Measurements from ENCODE around the gene AK9.

AK9 gene

GRCh38 chr6:109491207-109491938 is 199.6 kb downstream of the AK9 start:
- H3K4me3 ChIP-seq (ENCODE audit: low read depth, low read length) = no peak overlapping the region
- TF ChIP-seq CTCF (IDR thresholded peaks at IDR 0.05; ENCODE audit: insufficient read depth, low read length, missing control alignments) = no peak
- DNase-seq (ENCODE audit: low read depth, low spot score) = no peak
- CTCF ChIA-PET = no interaction called here
- POLR2A ChIA-PET = no interaction called here

GRCh38 chr6:109490713-109491112 is 200.3 kb downstream of the AK9 start:
- DNase-seq (ENCODE audit: low read depth, low spot score) = no peak
- ChIA-PET CTCF (no interaction called here), POLR2A (no interaction called here)
- TF ChIP-seq CTCF (IDR thresholded peaks at IDR 0.05; ENCODE audit: insufficient read depth, low read length, missing control alignments) = no peak
- no peak overlapping the region for H3K4me3 ChIP-seq (ENCODE audit: low read depth, low read length)

- H3K4me3 ChIP-seq (ENCODE audit: low read depth, low read length) = no peak overlapping the region
- ChIA-PET POLR2A (no interaction called here), CTCF (no interaction called here)
- no peak for TF ChIP-seq CTCF (IDR thresholded peaks at IDR 0.05; ENCODE audit: insufficient read depth, low read length, missing control alignments)
- no peak for DNase-seq (ENCODE audit: low read depth, low spot score)
Observed at GRCh38 chr6:109488001-109488400, 203.0 kb downstream of the AK9 start.

- no peak overlapping the region for H3K4me3 ChIP-seq (ENCODE audit: low read depth, low read length)
- ChIA-PET POLR2A (no interaction called here), CTCF (no interaction called here)
- TF ChIP-seq CTCF (IDR thresholded peaks at IDR 0.05; ENCODE audit: insufficient read depth, low read length, missing control alignments) = no peak
- no peak for DNase-seq (ENCODE audit: low read depth, low spot score)
Observed at GRCh38 chr6:109486068-109486467, 204.9 kb downstream of the AK9 start.

GRCh38 chr6:109485266-109485935 is 205.6 kb downstream of the AK9 start:
- no peak for DNase-seq (ENCODE audit: low read depth, low spot score)
- POLR2A ChIA-PET = no interaction called here
- CTCF ChIA-PET = no interaction called here
- no peak overlapping the region for H3K4me3 ChIP-seq (ENCODE audit: low read depth, low read length)
- TF ChIP-seq CTCF (IDR thresholded peaks at IDR 0.05; ENCODE audit: insufficient read depth, low read length, missing control alignments) = no peak

GRCh38 chr6:109484122-109484521 is 206.9 kb downstream of the AK9 start:
- POLR2A ChIA-PET = no interaction called here
- CTCF ChIA-PET = no interaction called here
- TF ChIP-seq CTCF (IDR thresholded peaks at IDR 0.05; ENCODE audit: insufficient read depth, low read length, missing control alignments) = no peak
- no peak overlapping the region for H3K4me3 ChIP-seq (ENCODE audit: low read depth, low read length)
- no peak for DNase-seq (ENCODE audit: low read depth, low spot score)
